HG03575 (cell line): Measurements from ENCODE around the gene ABCD3.
"Not testable (repeated sequence)": the region's sequence is repeated elsewhere in the genome, so short reads cannot be mapped to it uniquely, and the experiment has no call there.

ENCODE experiments used
- ATAC-seq: cut with Tn5 transposase; IDR thresholded peaks from one replicate; pipeline ENCODE4 v1.9.1; 2021; ENCODE audit not compliant: unreplicated experiment, insufficient number of reproducible peaks, low FRiP score; ENCODE audit errors: extremely low read depth

ABCD3 gene

DNA sequence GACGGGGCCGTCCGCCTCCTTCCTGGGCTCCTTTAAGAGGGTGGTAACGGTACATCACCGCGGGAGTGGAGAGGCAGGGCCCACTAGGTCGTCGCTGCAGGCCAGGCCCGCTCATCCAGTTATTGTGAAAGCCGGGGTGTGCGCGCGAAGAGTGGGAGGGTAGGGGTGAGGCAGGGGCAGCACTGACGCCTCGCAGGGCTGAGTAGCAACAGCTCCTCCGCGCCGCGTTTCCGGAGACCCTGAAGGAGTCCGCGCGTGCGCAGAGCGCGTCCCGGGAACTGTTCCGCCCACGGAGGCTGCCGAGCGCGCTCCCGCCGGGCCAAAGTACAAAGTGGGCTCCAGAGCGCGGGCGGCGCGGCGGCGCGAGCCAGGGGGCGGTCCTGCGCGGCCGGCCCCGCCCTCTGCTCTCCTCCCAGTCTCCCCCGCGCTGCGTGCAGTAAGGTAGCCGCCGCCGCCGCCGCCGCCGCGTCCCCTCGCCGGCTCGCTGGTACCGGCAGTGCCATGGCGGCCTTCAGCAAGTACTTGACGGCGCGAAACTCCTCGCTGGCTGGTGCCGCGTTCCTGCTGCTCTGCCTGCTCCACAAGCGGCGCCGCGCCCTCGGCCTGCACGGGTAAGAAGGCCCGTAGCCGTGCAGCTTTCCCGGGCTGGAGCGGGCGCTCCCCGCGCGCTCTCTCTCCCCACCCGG, at the start of gene ABCD3:
Gene ABCD3, plus strand, starts transcription at position 412 of the 686 bp plus-strand sequence. Its CDS starts 90 bp downstream, at position 502.
- ATAC-seq, result peak; percentile 77

DNA sequence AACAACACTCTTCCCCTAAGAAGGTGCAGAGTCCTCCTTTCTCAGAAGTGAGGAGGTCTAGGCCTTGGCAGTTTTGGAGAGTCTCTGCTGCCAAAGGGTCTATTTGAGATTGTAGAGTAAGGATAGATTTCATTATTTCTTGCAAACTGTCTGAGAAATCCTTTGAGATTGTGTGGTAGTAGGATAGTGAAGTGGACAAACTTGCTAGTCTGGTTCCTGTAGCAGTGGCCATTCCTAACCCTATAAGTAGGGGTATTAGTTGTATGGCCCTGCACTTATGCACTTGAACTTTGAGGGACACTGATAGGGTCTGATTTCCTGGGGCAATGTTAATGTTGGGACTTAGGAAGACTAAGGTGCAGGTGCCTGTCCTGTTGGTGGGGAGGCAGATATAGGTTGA, 45.4 kb upstream of the ABCD3 start:
- not testable (repeated sequence) for ATAC-seq

DNA sequence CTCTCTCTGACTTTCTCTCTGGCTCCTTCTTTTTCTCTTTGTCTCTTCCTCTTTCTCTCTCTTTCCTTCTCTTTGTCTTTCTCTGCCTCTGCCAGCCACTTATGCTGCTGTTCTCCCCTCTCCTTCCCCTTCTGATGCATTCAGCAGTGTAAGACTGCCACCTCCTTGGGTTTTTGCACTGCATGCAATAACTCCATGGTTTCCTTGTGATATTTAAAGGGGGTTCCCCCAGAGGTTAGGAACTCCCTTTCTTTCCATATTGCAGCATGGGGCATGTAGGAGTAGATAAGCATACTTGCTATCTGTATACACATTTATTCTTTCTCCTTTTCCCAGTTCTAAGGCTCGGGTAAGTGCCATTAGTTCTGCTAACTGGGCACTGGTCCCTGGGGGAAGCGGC, 44.9 kb upstream of the ABCD3 start:
- not testable (repeated sequence) for ATAC-seq

DNA sequence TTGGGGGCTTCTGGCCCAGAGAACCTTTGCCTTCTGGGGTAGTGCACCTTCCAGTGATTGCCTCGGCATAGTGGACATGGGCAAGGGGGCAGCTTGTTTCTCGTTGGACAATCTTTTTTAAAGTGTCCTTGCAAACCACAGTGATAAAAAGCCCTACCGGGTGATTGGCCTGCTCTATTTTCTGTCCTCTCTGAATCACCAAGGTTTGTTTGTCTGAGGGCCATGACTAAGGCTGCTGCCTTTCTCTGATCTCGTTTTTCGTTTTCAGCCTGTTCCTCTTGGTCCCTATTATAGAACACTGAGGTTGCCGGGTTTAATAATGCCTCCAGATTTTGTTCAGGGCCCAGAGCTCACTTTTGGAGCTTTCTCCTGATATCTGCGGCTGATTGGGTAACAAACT, 42.5 kb upstream of the ABCD3 start:
- ATAC-seq, result not testable (repeated sequence)

DNA sequence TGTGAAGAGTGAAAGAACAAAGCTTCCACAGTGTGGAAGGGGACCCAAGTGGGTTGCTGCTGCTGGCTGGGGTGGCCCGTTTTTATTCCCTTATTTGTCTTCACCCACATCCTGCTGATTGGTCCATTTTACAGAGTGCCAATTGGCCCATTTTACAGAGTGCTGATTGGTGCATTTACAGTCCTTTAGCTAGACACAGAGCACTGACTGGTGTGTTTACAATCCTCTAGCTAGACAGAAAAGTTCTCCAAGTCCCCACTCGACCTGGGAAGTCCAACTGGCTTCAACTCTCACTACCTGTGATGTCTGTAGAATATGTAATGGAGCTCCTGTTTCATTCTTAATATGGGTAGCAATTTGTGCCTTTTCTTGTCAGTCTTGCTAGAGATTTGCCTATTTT, 39.7 kb upstream of the ABCD3 start:
- not testable (repeated sequence) for ATAC-seq

DNA sequence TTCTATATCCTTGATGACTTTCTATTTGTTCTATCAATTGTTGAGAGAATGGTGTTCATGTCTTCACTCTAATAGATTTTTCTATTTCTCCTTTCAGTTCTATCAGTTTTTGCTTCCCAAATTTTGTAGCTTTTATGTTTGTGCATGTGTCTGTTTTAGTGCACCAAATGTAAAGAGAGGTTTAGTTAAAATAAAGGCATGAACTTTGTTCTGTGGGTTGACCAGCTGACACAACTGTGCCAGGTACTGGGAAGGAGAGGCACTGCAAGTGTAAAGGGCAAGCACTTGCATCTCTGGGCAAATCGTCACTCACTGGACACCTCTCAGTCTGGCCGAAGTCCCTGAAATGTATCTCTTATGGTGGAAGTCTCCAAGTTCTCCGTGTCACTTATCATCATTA, 38.6 kb upstream of the ABCD3 start:
- ATAC-seq, result no peak

DNA sequence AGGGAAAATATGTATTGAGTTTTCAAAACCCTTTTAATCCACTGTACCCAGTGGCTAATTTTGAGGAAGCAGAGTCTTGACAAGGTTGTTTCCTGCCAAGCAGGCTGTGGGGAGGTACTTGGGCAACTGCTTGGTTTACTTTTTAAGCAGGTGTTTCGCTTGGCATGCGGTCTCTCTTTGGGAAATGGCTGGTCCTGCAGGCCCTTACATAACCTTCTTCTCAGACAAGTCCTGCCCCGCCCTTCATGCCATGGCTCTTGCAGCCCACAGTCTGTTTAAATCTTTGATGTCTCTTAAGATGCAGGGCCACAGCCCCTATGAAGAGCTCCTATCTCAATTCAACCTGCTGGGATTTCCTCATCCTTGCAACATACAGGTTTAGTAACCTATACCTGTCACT, 36.0 kb upstream of the ABCD3 start:
- no peak for ATAC-seq

DNA sequence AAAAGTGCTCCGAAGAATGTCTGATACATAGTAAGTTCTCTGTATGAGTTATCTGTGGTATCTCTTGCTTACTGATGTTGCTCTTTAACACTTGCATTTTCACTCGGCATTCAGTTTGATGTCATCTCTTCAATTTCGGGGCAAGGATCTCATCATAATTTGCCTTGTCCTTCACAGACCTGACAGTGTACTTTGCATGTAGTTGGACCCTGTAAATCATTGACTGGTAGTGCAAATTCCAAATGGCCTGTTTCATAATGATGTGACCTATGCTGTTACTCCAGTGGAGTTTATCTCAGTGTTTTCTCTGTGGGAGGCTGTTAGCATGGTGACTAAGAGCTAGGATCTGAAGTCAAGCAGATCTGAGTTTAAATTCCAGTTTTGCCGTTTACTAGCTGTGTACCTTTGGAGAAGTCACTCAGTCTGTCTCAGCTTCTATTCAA, 34.2 kb upstream of the ABCD3 start:
- ATAC-seq, result no peak

DNA sequence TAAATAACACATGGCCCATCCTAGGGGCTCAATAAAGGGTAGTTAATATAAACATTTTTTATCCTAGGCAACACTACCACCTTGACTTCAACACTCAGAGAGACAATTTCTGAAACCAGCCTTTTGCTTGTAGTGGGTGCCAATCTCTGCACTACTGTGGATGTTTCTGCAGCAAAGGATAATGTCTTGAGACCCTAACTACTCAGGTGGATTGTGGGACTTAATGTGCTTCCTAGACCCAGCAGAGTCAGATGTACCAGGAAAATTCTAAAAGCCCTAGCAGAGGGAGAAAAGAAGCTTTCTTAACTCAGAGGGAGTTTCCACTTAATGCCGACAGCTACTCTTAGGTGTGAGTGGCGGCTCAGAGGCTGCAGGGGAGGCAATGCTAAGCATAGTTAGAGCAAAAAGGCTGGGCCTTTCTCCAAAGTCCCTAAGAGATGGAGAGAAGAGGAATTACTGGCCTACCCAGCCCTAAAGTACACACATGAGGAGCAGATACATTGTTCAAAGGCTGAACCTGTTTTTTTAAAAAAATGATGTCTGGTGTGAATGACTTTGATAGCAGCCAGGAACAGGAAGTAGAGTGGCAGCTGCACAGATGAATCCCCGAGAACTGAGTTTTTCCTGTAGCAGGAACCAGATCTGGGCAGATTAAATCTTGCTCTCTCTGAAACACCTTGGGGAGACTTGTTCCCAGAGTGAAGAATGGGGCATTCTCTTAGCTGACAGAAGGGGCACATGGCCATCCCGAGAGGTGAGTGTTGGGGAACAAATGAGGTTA, 33.5 kb upstream of the ABCD3 start:
- ATAC-seq, result no peak

DNA sequence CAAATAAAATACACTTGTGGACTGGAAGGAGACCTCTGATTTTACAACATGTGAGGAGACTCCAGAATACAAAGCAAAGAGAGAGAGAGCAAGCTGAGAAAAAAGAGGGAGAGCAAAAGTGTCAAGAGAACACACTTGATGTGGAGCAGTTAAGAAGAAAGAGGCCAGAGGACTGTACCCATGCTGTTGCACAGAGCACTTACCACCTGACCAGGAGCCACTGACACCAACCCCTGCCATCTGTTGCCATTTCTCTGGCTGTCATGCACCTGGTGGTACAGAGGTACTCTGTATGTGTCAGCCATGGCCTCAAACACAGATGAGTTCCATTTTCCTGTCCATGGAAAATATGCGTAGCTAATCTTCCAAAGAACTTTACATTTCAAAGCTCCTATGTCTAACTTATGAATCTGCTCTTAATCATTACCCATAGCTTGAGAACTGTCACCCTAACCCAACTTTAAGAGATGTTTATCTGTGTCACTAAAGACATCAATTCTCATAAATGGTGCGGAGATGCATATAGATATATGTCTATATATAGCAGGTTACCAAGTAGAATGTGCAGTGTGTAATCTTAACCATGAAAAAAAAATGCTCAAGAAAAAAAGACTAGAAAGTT, 32.8 kb upstream of the ABCD3 start:
- no peak for ATAC-seq

DNA sequence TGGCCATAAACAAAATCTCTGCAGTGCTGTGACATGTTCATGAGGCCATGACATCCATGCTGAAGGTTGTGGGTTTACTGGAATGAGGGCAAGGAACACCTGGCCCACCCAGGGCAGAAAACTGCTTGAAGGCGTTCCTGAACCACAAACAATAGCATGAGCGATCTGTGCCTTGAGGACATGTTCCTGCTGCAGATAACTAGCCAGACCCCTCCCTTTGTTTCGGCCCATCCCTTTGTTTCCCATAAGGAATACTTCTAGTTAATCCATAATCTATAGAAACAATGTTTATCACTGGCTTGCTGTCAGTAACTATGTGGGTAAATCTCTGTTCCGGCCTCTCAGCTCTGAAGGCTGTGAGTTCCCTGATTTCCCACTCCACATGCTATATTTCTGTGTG, 28.9 kb upstream of the ABCD3 start:
- ATAC-seq, result no peak

DNA sequence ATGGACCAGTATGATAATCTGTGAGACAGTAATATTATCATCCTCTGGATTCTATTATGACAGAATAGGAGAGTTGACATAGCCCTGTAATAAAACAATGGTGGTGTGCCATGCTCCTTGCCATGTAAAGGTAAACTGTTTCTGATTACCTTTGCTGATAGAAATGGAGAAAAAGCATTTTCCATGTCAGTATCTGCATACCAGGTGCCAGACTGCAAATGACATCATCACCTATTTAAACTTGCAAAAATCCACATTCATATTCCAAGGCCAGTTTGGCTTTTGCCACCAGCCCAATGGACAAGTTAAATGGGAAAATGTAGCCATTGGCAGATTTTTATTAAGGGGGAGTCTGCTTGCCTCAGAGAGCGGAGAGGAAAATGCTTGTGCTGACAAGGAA, 23.9 kb upstream of the ABCD3 start:
- no peak for ATAC-seq

DNA sequence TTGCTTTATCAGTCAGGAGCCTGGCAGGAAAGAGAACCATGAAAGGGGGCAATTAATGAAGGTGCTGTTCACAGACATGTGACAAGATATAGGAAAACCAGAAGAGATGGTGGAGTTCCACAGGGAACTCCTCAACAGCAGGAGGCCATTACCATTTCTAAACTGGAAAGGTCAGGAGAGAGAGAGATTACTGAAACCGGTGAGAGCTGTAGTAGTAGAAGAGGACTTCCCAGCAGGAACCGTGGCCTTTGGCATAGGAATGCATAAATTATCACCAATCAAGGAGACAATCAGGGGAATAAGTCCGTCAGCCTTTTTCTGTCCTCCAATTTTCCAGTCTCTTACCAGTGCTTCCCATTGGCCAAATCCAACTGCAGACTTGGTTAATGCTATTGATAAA, 23.0 kb upstream of the ABCD3 start:
- no peak for ATAC-seq

DNA sequence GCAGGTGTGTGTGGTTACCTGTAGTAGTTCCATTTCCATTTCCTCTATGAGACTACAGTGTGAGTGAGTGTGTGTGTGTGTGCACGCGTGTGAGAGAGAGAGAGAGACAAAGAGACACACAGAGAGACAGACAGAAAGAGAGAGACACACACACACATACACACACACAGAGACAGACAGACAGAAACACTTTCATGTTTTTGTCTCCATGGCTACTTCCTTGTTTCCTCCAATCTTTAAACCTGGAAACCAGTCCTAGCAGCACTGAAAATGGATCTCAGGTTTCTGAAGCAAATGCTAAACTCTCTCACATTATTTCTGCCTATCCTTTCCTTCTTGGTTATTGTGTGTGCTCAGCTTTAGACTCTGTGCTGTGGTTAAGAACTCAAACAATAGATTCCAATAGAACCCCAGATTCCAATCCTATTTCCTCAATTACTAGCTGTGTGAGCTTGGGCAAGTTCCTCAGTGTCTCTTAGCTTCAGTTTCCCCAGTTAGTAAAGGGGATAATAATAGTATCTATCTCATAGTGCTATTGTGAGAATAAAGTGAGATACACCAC, 22.4 kb upstream of the ABCD3 start:
- ATAC-seq, result no peak

DNA sequence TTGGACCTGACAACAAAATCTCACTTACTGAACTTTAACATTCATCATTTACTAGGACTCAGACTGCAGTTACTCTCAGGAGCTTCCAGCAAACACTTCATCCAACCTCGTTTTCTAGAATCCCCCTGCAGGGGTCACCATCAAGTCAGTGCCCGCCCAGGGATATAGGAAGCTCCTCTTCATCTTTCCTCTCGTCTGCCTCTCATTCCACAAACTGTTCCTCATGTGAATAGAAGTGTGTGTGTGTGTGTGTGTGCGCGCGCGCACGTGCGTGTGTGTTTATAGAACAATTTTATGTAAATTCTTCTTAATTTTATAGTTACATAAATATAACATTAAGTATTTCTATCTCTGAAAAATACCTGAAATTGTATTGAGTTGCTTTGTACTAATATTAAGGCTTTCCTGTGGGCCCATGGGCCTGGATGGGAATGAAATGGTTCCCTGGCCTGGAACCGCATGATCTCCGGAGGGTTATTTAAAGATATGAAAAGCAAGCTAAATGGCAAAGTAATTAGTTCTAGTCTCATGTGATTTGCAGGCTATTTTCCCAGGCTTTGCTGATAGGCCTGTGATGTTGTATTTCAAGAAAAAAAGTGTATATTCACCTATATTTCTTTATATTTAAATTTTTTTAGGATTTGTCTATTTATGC, 21.7 kb upstream of the ABCD3 start:
- no peak for ATAC-seq

DNA sequence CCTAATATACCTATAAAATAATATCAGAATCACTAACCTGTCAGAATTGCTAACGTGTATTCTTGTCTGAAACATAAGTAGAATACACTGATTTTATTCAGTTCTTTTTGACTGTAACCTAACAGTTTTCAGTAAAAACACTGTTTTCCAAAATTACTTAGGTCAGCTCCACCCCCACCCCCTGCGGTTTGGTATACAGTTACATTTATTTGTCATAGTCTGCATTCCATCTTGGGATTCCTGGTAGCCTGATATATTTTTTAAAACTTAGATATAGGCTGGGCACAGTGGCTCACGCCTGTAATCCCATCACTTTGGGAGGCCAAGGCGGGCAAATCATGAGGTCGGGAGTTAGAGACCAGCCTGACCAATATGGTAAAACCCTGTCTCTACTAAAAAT, 19.8 kb upstream of the ABCD3 start:
- no peak for ATAC-seq

DNA sequence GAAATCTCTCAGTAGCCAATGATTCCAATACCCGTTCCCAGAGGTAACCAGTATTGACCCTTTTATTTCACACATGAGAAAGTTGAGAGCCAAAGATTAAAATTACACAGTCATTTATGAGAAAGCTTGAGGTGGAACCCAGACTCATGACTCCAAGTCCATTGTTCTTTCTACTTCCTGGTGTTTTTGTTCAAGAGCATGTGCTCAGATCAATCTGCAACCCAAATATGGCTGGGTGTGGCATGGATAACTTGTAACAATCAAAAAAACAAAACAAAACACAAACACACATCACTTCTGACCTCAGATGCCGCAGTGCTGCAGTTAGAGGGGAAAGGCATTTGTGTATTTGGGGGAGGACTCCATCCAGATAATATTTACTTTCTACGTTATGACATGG, 18.7 kb upstream of the ABCD3 start:
- ATAC-seq, result no peak

DNA sequence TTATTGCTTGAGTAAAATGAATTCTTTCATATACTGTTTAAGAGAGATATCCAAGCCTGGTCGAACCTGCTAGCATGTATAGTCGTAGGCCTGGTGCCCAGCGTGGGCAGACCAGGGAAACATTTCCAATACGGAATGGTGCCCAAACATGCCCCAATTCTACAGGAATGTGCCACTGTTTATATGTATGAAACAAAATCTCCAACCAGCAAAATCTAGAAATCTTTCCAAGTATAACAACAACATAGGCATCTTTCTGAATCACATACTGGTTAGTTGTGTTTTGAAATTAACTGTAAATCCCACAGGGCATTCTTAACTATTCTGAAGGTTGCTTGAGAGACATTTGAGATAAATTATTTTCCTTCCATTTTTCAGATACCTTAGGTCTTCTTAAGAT, 17.0 kb upstream of the ABCD3 start:
- ATAC-seq, result no peak

DNA sequence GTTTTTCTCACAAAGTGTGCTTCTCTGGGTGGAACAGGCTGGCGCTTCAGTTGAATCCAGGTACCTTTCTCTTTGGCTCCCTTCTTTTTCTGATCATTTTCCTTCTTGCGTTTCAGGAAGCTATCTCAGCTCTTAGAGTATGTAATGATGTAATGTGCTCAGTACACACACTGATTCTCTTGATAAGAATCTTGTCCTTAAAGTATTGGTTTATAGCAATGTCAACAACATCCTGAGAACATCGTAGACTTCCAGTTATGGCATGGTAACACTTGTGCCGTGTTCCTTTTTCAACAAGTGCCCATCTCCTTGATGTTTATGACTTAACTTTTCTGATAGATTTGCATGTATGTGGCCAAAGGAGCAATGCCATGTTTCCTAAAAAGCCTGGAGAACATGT, 11.7 kb upstream of the ABCD3 start:
- ATAC-seq, result no peak
